H1 (cell line): ENCODE results near the gene ADD3. TPM values are rescaled to one million over a fixed set of nuclear protein-coding genes. Genes with fewer than 3 reads are reported as not detected.

ENCODE experiments used
- CTCF ChIA-PET: fragments of 300-600 bp; sonication (Branson Sonifier 250); formaldehyde crosslinking; loops from one replicate; lab custom pipeline; 2021; ENCODE audit not compliant: partially characterized antibody; lab: Charles Lee
- POLR2A ChIA-PET: fragments of 300-600 bp; sonication (Branson Sonifier 250); formaldehyde crosslinking; loops from one replicate; lab custom pipeline; 2021; ENCODE audit warnings: inconsistent platforms; ENCODE audit not compliant: partially characterized antibody; lab: Charles Lee
- DNase-seq, 2 experiments: peaks; one replicate each; pipeline versions ENCODE4 v3.0.0 to v3.0.0-alpha.2; 2010 to 2022; ENCODE audit warnings: low spot score in 2 of 2, low read depth in 1 of 2, mixed read lengths in 1 of 2
- FAIRE-seq: peaks from 2 replicates; lab custom pipeline; 2011; peaks lifted over from hg19 to GRCh38; lab: Jason Lieb, UNC
- H2AFZ ChIP-seq: 2 replicates; pipeline ENCODE4 v1.8.1; 2012; ENCODE audit warnings: low read length, inconsistent platforms
- H2AK5ac ChIP-seq: 2 replicates; pipeline ENCODE4 v1.6.1; 2013; ENCODE audit warnings: low read depth, low read length
- H2BK120ac ChIP-seq: replicated peaks from 2 replicates; pipeline ENCODE3; 2013; ENCODE audit warnings: low read depth, low read length, inconsistent platforms
- H2BK12ac ChIP-seq: 2 replicates; pipeline ENCODE4 v1.6.1; 2013; ENCODE audit warnings: low read depth, low read length
- H2BK15ac ChIP-seq: 2 replicates; pipeline ENCODE4 v1.6.1; 2013; ENCODE audit warnings: low read length
- H2BK20ac ChIP-seq: 2 replicates; pipeline ENCODE4 v1.6.1; 2013; ENCODE audit warnings: low read length
- H2BK5ac ChIP-seq: 2 replicates; pipeline ENCODE4 v1.6.1; 2013; ENCODE audit warnings: low read depth, low read length
- H3K14ac ChIP-seq: 2 replicates; pipeline ENCODE4 v1.6.1; 2013; ENCODE audit warnings: inconsistent platforms; ENCODE audit not compliant: insufficient read length
- H3K18ac ChIP-seq: 2 replicates; pipeline ENCODE4 v1.6.1; 2013; ENCODE audit warnings: low read length; ENCODE audit errors: extremely low read depth
- H3K23ac ChIP-seq: 2 replicates; pipeline ENCODE4 v1.6.1; 2013; ENCODE audit warnings: inconsistent platforms; ENCODE audit not compliant: insufficient read length
- H3K23me2 ChIP-seq: 2 replicates; pipeline ENCODE4 v1.6.1; 2013; ENCODE audit warnings: low read depth, low read length
- H3K27ac ChIP-seq: 2 replicates; pipeline ENCODE4 v1.6.1; 2011; ENCODE audit warnings: low read depth, low read length, inconsistent platforms
- H3K27me3 ChIP-seq, 4 experiments: replicated peaks in 1 of 4; 1 replicate in 1 of 4; 2 replicates in 3 of 4; pipeline versions ENCODE4 v1.6.1 to v1.8.1; 2011 to 2013; ENCODE audit warnings: low read length in 3 of 4, mild to moderate bottlenecking in 3 of 4, inconsistent platforms in 2 of 4, mixed read lengths in 2 of 4, moderate library complexity in 1 of 4; ENCODE audit not compliant: control insufficient read depth in 3 of 4, insufficient read depth in 3 of 4; ENCODE audit errors: extremely low read depth in 1 of 4
- H3K36me3 ChIP-seq, 4 experiments: 2 replicates each; pipeline versions ENCODE4 v1.6.1 to v1.8.1; 2011 to 2013; ENCODE audit warnings: mild to moderate bottlenecking in 4 of 4, low read length in 3 of 4, moderate library complexity in 2 of 4, control low read depth in 1 of 4, inconsistent platforms in 1 of 4; ENCODE audit not compliant: insufficient read depth in 4 of 4, control insufficient read depth in 2 of 4
- H3K4ac ChIP-seq: replicated peaks from 2 replicates; pipeline ENCODE3; 2013; ENCODE audit warnings: low read length, low read depth, mixed read lengths, inconsistent platforms; ENCODE audit not compliant: insufficient read length
- H3K4me1 ChIP-seq, 4 experiments: replicated peaks in 1 of 4; 1 replicate in 1 of 4; 2 replicates in 3 of 4; pipeline versions ENCODE4 v1.6.1 to v1.8.1; 2011 to 2013; ENCODE audit warnings: low read length in 3 of 4, inconsistent platforms in 2 of 4, mixed read lengths in 1 of 4; ENCODE audit not compliant: insufficient read depth in 4 of 4, control insufficient read depth in 3 of 4
- H3K4me2 ChIP-seq, 2 experiments: 2 replicates each; pipeline versions ENCODE4 v1.6.1 to v1.8.1; 2011 to 2013; ENCODE audit warnings: low read depth in 2 of 2, low read length in 2 of 2, control low read depth in 1 of 2, inconsistent platforms in 1 of 2, mild to moderate bottlenecking in 1 of 2; ENCODE audit not compliant: insufficient read depth in 1 of 2
- H3K4me3 ChIP-seq, 4 experiments: fragments of 200-600, 300-600 bp in 1 of 4; sonication (generic), shearing (Covaris generic), sonication (Bioruptor Twin) in 1 of 4; 2 replicates each; pipeline versions ENCODE4 v1.5.1 to v1.8.1; 2011 to 2016; ENCODE audit warnings: low read length in 4 of 4, low read depth in 3 of 4, control low read depth in 2 of 4, inconsistent platforms in 2 of 4, mild to moderate bottlenecking in 2 of 4, mixed read lengths in 1 of 4, moderate library complexity in 1 of 4; ENCODE audit not compliant: insufficient read depth in 2 of 4; ENCODE audit errors: extremely low read depth in 1 of 4
- H3K56ac ChIP-seq: replicated peaks from 2 replicates; pipeline ENCODE3; 2013; ENCODE audit warnings: low read depth, mild to moderate bottlenecking, mixed read lengths, low read length, inconsistent platforms; ENCODE audit not compliant: insufficient read length
- H3K79me1 ChIP-seq: 2 replicates; pipeline ENCODE4 v1.6.1; 2013; ENCODE audit warnings: low read depth, low read length, control low read depth
- H3K79me2 ChIP-seq, 2 experiments: 2 replicates each; pipeline versions ENCODE4 v1.6.1 to v1.8.1; 2012 to 2013; ENCODE audit warnings: low read length in 2 of 2, mild to moderate bottlenecking in 2 of 2, inconsistent platforms in 1 of 2; ENCODE audit not compliant: insufficient read depth in 2 of 2, control insufficient read depth in 1 of 2
- H3K9ac ChIP-seq, 4 experiments: replicated peaks in 1 of 4; 1 replicate in 1 of 4; 2 replicates in 3 of 4; pipeline versions ENCODE4 v1.6.1 to v1.8.1; 2011 to 2013; ENCODE audit warnings: low read depth in 3 of 4, low read length in 3 of 4, control low read depth in 2 of 4, mild to moderate bottlenecking in 2 of 4, moderate library complexity in 2 of 4, inconsistent platforms in 1 of 4; ENCODE audit errors: extremely low read depth in 1 of 4
- H3K9me3 ChIP-seq, 2 experiments: 2 replicates each; pipeline versions ENCODE4 v1.6.1 to v1.8.1; 2012 to 2013; ENCODE audit warnings: mild to moderate bottlenecking in 2 of 2, moderate library complexity in 2 of 2, control low read depth in 1 of 2, inconsistent platforms in 1 of 2, low read depth in 1 of 2, low read length in 1 of 2, mixed read lengths in 1 of 2; ENCODE audit not compliant: insufficient read depth in 2 of 2
- H4K20me1 ChIP-seq, 2 experiments: replicated peaks in 1 of 2; 2 replicates each; pipeline versions ENCODE3 to v1.8.1; 2011 to 2013; ENCODE audit warnings: inconsistent platforms in 2 of 2, low read length in 2 of 2, mild to moderate bottlenecking in 1 of 2; ENCODE audit not compliant: insufficient read depth in 2 of 2, control insufficient read depth in 1 of 2
- H4K5ac ChIP-seq: 2 replicates; pipeline ENCODE4 v1.6.1; 2013; ENCODE audit warnings: low read length, low read depth, mixed read lengths, inconsistent platforms; ENCODE audit not compliant: insufficient read length
- H4K8ac ChIP-seq: 2 replicates; pipeline ENCODE4 v1.8.0; 2013; ENCODE audit warnings: mild to moderate bottlenecking, moderate library complexity, low read length, inconsistent platforms; ENCODE audit not compliant: insufficient read depth; ENCODE audit errors: extremely low read depth
- H4K91ac ChIP-seq: replicated peaks from 2 replicates; pipeline ENCODE3; 2013; ENCODE audit warnings: low read length, mixed read lengths, inconsistent platforms; ENCODE audit not compliant: insufficient read length
- BRCA1 ChIP-seq: IDR thresholded peaks from 2 replicates; pipeline ENCODE4 v1.6.1; 2012; ENCODE audit warnings: low read depth, low read length, improper control_type of control experiment
- JUND ChIP-seq: IDR thresholded peaks from 2 replicates; pipeline ENCODE4 v1.6.1; 2011; ENCODE audit warnings: mild to moderate bottlenecking, improper control_type of control experiment, low read length
- WGBS, 2 experiments: shearing (Covaris generic) in 1 of 2; methylation state at CpG; one replicate each; pipeline versions ENCODE4 v1.1.6 to v1.1.7; 2013 to 2015; ENCODE audit warnings: low lambda C conversion rate in 2 of 2, mixed read lengths in 2 of 2, inconsistent platforms in 1 of 2, low coverage in 1 of 2, missing lambda C conversion rate in 1 of 2; ENCODE audit not compliant: insufficient replicate concordance in 2 of 2, insufficient coverage in 1 of 2, insufficient read length in 1 of 2; ENCODE audit errors: extremely low coverage in 1 of 2, missing lambda C conversion rate in 1 of 2; 5-methylcytosine and 5-hydroxymethylcytosine counted together
- polyA plus RNA-seq, 7 experiments: library from polyadenylated mRNA; depleted of rRNA in 3 of 7; stranded (reverse) in 5 of 7; unstranded in 2 of 7; fragments of >200 nt in 5 of 7; fragments of 200-250 nt in 2 of 7; gene quantifications; 1 replicate in 5 of 7; 2 replicates in 1 of 7; 4 replicates in 1 of 7; pipeline versions ENCODE4 v1.2.1 to v1.2.3, GENCODE V29; 2011 to 2013; ENCODE audit warnings: missing spikeins in 2 of 7, mixed read lengths in 2 of 7
- total RNA-seq: library from RNA; stranded (reverse); fragmentation: NEBNext Ultra II Directional; extraction: Animal tissue kit (Norgen Biotek cat#: 25700); gene quantifications from 2 replicates; pipeline ENCODE4 v1.2.1, GENCODE V29; 2021

The ADD3 gene
- total and polyA plus RNA-seq, 2 of the 8 experiments (the other 6 are each of a cell fraction or from before 2014, with no cell fraction given) = 44.7 to 85.6 TPM

- no peak for TF ChIP-seq BRCA1
- peak; percentile 41; the same call in 1 of the 2 replicates for TF ChIP-seq JUND
- Histone ChIP-seq H2AFZ (no peak overlapping the region), H3K27me3 (peaks cover 55 to 98% (median 89%) of the 10 kb centered on the region in 4 experiments), H2BK12ac (no peak overlapping the region), H3K4me3 (no peak overlapping the region), H3K56ac (no peak overlapping the region), H3K23ac (no peak overlapping the region), H2BK20ac (no peak overlapping the region), H3K4ac (no peak overlapping the region), H3K14ac (no peak overlapping the region), H3K18ac (no peak overlapping the region), H2BK15ac (no peak overlapping the region), H3K36me3 (no peaks in the 10 kb centered on the region), H3K9ac (no peak overlapping the region), H2BK120ac (no peak overlapping the region), H4K5ac (no peak overlapping the region), H4K8ac (no peak overlapping the region), H3K4me2 (no peak overlapping the region), H4K20me1 (peaks cover 0 to 27% of the 10 kb centered on the region in 2 experiments), H4K91ac (no peak overlapping the region), H2BK5ac (no peak overlapping the region), H3K23me2 (no peaks in the 10 kb centered on the region), H2AK5ac (no peak overlapping the region), H3K79me1 (no peaks in the 10 kb centered on the region), H3K79me2 (no peaks in the 10 kb centered on the region), H3K4me1 (peaks cover 7 to 32% (median 14%) of the 10 kb centered on the region in 4 experiments), H3K9me3 (no peaks in the 10 kb centered on the region), H3K27ac (no peak overlapping the region)
- peak in 1 of 2 experiments; percentile 35 for DNase-seq
- FAIRE-seq = no peak
- ChIA-PET POLR2A (no interaction called here), CTCF (interaction anchor here (0.6 to 4.3 kb wide), 6 partner anchors 8 to 381 kb away, joined by 3 to 21 read pairs (median 4); no protein-coding TSS in a partner anchor)
- WGBS, 2 experiments = 25% methylated on average over 6 of the region's 6 CpGs; no CpG with 5 or more reads in 1 of the 2 experiments
Measured at GRCh38 chr10:110171032-110171431, 163.2 kb downstream of the ADD3 start.
